H1 (cell line): ENCODE data around the gene RIN2.

ENCODE experiments used
- CEBPB ChIP-seq: IDR thresholded peaks from 2 replicates; pipeline ENCODE4 v1.6.1; 2012; ENCODE audit warnings: low read depth, low read length
- EP300 ChIP-seq, 2 experiments: IDR thresholded peaks; 1 replicate in 1 of 2; 2 replicates in 1 of 2; pipeline ENCODE4 v1.6.1; 2011 to 2012; ENCODE audit warnings: low read depth in 2 of 2, low read length in 2 of 2, mild to moderate bottlenecking in 2 of 2, borderline replicate concordance in 1 of 2, inconsistent platforms in 1 of 2, moderate library complexity in 1 of 2
- EZH2 ChIP-seq: fragments of 200-600 bp; sonication (generic); IDR thresholded peaks from 2 replicates; pipeline ENCODE4 v1.7.1; 2012; ENCODE audit warnings: low read depth, mild to moderate bottlenecking, moderate library complexity, low read length, inconsistent platforms; ENCODE audit not compliant: severe bottlenecking
- KDM5A ChIP-seq: fragments of 200-600 bp; IDR thresholded peaks from 2 replicates; pipeline ENCODE4 v1.7.1; 2012; ENCODE audit warnings: mild to moderate bottlenecking, low read length, inconsistent platforms, mixed read lengths
- PHF8 ChIP-seq: fragments of 200-600 bp; sonication (generic); conservative IDR thresholded peaks from 2 replicates; pipeline ENCODE4 v1.7.1; 2012; ENCODE audit warnings: low read depth, mild to moderate bottlenecking, inconsistent platforms, low read length, moderate library complexity
- POLR2A ChIP-seq, 2 experiments: IDR thresholded peaks; 1 replicate in 1 of 2; 2 replicates in 1 of 2; pipeline ENCODE4 v1.6.1; 2011; ENCODE audit warnings: low read depth in 2 of 2, low read length in 2 of 2, mild to moderate bottlenecking in 2 of 2; ENCODE audit errors: control extremely low read depth in 1 of 2
- SIN3A ChIP-seq, 2 experiments: IDR thresholded peaks in 1 of 2; conservative IDR thresholded peaks in 1 of 2; 2 replicates each; pipeline ENCODE4 v1.6.1; 2011 to 2012; ENCODE audit warnings: low read length in 2 of 2, improper control_type of control experiment in 1 of 2, low read depth in 1 of 2, mild to moderate bottlenecking in 1 of 2
- SP4 ChIP-seq: IDR thresholded peaks from 2 replicates; pipeline ENCODE4 v1.6.1; 2012; ENCODE audit warnings: low read length, inconsistent platforms
- TAF1 ChIP-seq: IDR thresholded peaks from 2 replicates; pipeline ENCODE4 v1.6.1; 2011; ENCODE audit warnings: mild to moderate bottlenecking, low read depth, low read length
- TEAD4 ChIP-seq: IDR thresholded peaks from 2 replicates; pipeline ENCODE4 v1.6.1; 2012; ENCODE audit warnings: low read depth, low read length, inconsistent platforms, mixed read lengths
- ZNF274 ChIP-seq: IDR thresholded peaks from 2 replicates; pipeline ENCODE4 v1.7.0; 2012; ENCODE audit warnings: low read length, borderline replicate concordance; ENCODE audit errors: extremely low read depth
- TF ChIP-seq, protein P1 (sequence below), 3 experiments: IDR thresholded peaks; 1 replicate in 2 of 3; 2 replicates in 1 of 3; pipeline versions ENCODE4 v1.5.1 to v1.6.1; 2011; ENCODE audit warnings: low read length in 3 of 3, mild to moderate bottlenecking in 3 of 3, inconsistent platforms in 2 of 3, low read depth in 1 of 3, moderate library complexity in 1 of 3; ENCODE audit not compliant: insufficient read depth in 1 of 3; ENCODE audit errors: control extremely low read depth in 1 of 3
- TF ChIP-seq, protein P2 (sequence below): IDR thresholded peaks from 2 replicates; pipeline ENCODE4 v1.6.1; 2011; ENCODE audit warnings: low read length, improper control_type of control experiment

DNA sequence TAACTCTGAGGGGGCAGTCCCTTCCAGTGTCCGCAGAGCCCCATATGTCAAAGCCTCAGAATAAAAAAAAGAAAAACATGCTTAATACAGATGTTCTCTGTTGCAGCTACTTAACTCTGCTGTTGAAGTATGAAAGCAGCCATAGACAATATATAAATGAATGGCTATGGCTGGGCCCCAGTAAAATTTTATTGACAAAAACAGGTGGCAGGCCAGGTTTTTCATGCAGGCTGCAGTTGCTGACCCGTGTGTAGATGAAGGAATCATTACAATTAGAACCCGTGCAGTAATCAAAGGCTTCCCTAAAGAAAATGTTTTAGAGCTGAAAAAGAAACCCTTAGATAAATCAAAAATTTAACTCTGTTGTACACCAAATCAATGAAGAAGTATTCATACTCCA lies 13.0 kb upstream of the RIN2 start:
- TF ChIP-seq SIN3A (conservative IDR thresholded peaks at IDR 0.05 in 1 of 2, IDR thresholded peaks at IDR 0.05 in 1 of 2; ENCODE audit: low read depth in 1 of 2, low read length in 2 of 2): no peak
- no peak for TF ChIP-seq EZH2
- TF ChIP-seq POLR2A (IDR thresholded peaks at IDR 0.05; ENCODE audit: control extremely low read depth in 1 of 2, low read depth in 2 of 2, low read length in 2 of 2): no peak
- TF ChIP-seq, protein P1, sequence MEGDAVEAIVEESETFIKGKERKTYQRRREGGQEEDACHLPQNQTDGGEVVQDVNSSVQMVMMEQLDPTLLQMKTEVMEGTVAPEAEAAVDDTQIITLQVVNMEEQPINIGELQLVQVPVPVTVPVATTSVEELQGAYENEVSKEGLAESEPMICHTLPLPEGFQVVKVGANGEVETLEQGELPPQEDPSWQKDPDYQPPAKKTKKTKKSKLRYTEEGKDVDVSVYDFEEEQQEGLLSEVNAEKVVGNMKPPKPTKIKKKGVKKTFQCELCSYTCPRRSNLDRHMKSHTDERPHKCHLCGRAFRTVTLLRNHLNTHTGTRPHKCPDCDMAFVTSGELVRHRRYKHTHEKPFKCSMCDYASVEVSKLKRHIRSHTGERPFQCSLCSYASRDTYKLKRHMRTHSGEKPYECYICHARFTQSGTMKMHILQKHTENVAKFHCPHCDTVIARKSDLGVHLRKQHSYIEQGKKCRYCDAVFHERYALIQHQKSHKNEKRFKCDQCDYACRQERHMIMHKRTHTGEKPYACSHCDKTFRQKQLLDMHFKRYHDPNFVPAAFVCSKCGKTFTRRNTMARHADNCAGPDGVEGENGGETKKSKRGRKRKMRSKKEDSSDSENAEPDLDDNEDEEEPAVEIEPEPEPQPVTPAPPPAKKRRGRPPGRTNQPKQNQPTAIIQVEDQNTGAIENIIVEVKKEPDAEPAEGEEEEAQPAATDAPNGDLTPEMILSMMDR (IDR thresholded peaks at IDR 0.05; ENCODE audit: control extremely low read depth in 1 of 3, insufficient read depth in 1 of 3, low read depth in 1 of 3, low read length in 3 of 3): no peak
- no peak for TF ChIP-seq TAF1
- TF ChIP-seq, protein P2, sequence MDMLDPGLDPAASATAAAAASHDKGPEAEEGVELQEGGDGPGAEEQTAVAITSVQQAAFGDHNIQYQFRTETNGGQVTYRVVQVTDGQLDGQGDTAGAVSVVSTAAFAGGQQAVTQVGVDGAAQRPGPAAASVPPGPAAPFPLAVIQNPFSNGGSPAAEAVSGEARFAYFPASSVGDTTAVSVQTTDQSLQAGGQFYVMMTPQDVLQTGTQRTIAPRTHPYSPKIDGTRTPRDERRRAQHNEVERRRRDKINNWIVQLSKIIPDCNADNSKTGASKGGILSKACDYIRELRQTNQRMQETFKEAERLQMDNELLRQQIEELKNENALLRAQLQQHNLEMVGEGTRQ: no peak
- TF ChIP-seq PHF8: no peak
- TF ChIP-seq SP4: no peak
- no peak for TF ChIP-seq CEBPB
- no peak for TF ChIP-seq EP300 (IDR thresholded peaks at IDR 0.05; ENCODE audit: borderline replicate concordance in 1 of 2, low read depth in 2 of 2, low read length in 2 of 2)
- no peak for TF ChIP-seq ZNF274
- TF ChIP-seq TEAD4: no peak
- TF ChIP-seq KDM5A: no peak
